Measurements from ENCODE around the gene CARMIL3.
"Not testable (repeated sequence)": the region's sequence is repeated elsewhere in the genome, so short reads cannot be mapped to it uniquely, and the experiment has no call there.

The CARMIL3 gene

DNA sequence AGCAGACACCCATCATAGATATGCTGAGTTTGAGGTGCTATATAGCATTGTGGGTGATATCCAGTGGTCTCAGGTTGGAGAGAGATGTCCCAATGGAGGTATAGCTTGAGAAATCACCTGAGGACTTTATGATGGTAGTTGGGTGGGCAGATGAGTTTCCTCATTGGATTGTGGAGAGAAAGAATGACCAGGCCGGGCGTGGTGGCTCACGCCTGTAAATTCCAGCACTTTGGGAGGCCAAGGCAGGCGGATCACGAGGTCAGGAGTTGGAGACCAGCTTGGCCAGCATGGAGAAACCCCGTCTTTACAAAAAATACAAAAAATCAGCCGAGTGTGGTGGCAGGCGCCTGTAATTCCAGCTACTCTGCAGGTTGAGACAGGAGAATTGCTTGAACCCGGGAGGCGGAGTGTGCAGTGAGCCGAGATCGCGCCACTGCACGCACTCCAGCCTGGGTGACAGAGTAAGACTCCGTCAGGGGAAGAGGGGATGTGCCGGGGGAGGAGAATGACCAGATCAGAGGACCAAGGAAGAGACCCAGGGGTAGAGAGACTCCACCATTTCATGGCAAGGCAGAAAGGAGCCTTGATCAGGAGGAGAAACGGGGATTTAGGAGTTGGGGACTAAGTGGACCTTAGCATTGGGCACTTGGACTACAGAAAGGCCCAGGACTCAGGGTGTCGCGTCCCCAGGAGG, 41.5 kb downstream of the CARMIL3 start:
- peak overlapping the region; percentile 4 for H3K4me3 ChIP-seq (ENCODE audit: low read depth, low read length)

DNA sequence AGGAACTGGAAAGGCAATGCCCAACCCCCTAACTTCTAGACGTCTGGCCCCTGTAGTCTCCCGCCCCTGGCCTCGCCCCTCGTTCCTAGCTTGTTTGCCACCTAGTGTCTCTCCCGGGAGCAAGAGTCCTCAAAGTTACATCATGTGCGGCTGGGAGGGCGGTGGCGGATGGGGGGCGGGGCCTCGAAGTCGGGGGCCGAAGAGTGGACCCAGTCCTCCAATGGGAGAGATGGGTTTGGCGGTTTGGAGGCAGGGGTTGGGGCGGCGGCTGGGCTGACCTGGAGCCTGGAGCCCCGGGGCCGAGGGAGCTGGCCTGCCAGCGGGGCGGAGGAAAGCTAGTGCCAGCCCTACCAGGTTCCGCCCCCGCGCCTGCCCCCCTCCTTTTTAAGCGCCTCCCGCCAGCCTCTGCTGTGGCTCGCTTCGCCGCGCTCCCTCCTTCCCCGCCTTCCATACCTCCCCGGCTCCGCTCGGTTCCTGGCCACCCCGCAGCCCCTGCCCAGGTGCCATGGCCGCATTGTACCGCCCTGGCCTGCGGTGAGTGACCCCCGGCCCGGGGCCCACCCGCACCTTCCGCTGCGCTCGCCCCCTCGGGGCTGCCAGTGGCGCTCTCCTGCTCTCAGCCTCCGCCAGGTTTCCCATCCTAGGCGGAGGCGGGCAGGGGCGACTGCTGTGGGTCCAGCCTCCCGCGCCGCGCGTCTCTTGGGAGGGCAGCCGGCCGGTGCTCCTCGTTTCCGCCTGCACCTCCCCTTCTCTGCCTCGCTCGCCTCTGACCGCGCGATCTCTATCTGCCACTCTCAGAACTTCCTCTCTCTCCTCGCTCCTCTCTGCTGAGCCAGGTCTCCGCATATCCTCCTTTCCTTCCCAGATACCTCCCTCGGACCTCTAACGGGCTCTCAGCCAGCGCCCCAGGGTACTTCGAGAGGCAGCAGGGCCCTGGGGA, 42.4 kb downstream of the CARMIL3 start, which contains the start of gene PCK2:
Gene PCK2, plus strand, starts transcription at position 411 of the 940 bp plus-strand sequence. Its CDS starts 95 bp downstream, at position 506.
- H3K4me3 ChIP-seq (ENCODE audit: low read depth, low read length), result peak within 1 kb of the TSS; percentile 92

DNA sequence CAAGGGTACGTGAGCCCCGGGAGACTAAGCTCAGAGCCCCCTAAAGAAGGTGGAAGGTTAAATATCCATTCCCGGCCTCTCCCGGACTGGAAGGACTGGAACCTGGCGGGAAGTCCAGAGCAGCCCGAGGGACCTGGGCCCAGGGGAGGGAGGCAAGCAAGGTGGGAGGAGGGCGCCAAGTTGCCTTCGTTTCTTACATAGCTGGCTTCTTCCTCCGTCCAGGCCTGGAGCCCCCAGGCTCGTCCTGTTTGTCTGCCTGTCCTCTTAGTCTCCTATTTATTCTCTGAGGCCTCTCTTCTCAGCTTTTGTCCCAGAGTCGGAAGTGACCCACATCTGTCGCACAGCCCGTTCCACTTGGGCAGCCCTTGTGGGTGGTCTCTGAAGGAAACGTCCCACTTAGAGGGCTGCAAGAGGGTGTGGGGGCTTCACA, 43.0 kb downstream of the CARMIL3 start:
- peak overlapping the region; percentile 92 for H3K4me3 ChIP-seq (ENCODE audit: low read depth, low read length)

DNA sequence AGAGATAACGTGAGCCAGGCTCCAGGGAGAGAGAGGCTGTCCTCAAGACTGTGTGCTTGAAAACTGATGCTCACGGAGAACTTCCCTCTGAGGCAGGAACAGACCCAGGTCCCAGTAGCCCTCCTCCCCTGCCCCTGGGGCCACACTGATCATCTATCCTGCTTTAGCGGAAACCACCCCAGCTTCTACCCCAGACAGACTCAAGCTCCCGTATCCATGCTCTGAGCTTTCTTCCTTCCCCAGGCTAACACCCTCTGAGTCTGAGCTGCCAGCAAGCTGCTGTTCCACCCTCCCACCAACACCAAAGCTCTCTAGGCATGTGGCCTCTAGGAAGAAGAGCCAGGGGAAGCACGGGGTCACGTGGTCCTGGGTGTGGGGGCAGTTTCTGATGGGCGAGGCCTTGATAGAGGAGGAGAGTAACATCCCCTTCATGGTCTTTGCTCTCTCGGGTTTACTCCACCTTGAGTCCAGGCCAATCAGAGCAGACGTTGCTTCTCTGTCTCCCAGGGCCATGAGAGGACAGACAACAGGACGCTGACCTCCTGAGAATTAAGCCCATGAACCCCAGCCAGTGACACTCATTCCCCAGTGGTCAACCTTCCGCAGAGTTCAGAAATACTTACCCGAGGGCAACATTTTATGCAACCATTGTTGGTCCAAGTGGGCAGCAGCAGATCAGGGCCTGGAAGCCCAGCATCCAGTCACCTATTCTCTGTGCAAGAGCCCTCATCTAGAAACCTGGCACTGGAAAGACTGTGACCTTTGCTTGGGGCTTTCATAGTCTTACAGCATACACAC, 43.7 kb downstream of the CARMIL3 start:
- peak overlapping the region; percentile 92 for H3K4me3 ChIP-seq (ENCODE audit: low read depth, low read length)

DNA sequence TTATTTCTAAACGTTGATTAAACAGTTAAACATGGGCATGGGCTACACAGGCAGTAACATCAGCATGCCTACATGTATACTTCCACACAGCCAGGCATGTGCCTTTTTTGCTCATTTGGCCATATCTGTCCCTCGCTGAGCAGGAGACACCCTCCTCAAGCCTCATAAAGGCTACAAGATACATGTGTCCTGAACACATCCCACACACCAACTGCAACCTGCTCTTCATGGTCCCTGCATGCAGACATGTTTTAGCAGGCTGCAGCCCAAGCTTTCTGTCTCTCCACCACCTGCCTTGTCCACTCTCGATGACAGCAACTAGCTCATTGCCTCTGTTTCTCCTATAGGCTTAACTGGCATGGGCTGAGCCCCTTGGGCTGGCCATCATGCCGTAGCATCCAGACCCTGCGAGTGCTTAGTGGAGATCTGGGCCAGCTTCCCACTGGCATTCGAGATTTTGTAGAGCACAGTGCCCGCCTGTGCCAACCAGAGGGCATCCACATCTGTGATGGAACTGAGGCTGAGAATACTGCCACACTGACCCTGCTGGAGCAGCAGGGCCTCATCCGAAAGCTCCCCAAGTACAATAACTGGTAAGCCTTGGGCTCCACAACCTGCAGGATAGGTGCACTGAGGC, 44.9 kb downstream of the CARMIL3 start:
- H3K4me3 ChIP-seq (ENCODE audit: low read depth, low read length), result no peak overlapping the region

- H3K4me3 ChIP-seq (ENCODE audit: low read depth, low read length), result no peak overlapping the region
These were observed 46.6 kb downstream of the CARMIL3 start for GRCh38 chr14:24098229-24098926.

- H3K4me3 ChIP-seq (ENCODE audit: low read depth, low read length), result no peak overlapping the region
These were observed 47.4 kb downstream of the CARMIL3 start for GRCh38 chr14:24098927-24099813.

DNA sequence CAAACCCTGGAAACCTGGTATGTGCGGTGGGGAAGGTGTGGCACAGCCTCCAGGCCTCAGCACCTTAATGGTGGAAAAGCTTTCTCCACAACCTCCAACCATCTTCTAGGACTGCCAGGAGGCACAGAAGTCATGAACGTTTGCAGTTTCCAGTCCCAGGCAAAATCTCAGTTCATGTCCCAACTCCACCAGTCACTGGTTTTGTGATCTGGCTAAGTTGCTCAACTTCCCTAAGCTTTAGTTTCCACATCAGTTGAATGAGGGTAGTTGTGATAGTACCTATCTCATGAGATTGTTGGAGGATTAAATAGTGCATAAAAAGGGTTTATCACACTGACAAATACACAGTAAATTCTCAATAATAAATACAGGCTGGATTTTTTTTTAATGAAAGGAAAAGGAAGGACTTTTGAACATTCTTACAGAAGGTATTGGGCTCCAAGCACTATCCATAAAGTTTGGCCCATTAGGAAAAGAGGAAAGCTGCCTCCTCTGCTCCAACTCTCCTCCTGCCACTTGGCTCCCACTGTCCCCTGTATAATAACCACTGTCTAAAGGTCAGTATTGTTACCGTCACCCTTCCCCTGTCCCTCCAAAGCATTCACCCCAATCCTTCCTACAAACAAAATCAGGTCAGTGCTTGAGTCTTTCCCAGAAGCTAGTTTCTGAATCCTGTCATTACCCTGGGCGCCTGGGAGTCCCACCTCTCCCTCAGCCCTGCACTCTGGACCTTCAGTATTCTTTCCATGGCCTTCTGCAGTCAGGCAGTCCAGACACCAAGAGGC, 48.6 kb downstream of the CARMIL3 start:
- H3K4me3 ChIP-seq (ENCODE audit: low read depth, low read length), result no peak overlapping the region

GRCh38 chr14:24100982-24101494, 49.2 kb downstream of the CARMIL3 start:
- H3K4me3 ChIP-seq (ENCODE audit: low read depth, low read length), result no peak overlapping the region

GRCh38 chr14:24102357-24103048, 50.7 kb downstream of the CARMIL3 start:
- H3K4me3 ChIP-seq (ENCODE audit: low read depth, low read length), result no peak overlapping the region

DNA sequence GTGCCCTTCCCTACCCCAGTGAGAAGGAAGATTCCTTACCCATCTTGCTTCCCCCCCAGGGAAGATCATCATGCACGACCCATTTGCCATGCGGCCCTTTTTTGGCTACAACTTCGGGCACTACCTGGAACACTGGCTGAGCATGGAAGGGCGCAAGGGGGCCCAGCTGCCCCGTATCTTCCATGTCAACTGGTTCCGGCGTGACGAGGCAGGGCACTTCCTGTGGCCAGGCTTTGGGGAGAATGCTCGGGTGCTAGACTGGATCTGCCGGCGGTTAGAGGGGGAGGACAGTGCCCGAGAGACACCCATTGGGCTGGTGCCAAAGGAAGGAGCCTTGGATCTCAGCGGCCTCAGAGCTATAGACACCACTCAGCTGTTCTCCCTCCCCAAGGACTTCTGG, 51.6 kb downstream of the CARMIL3 start:
- no peak overlapping the region for H3K4me3 ChIP-seq (ENCODE audit: low read depth, low read length)

GRCh38 chr14:24105609-24106239, 53.9 kb downstream of the CARMIL3 start:
- H3K4me3 ChIP-seq (ENCODE audit: low read depth, low read length), result not testable (repeated sequence)

- H3K4me3 ChIP-seq (ENCODE audit: low read depth, low read length), result no peak overlapping the region
These were observed 55.0 kb downstream of the CARMIL3 start for GRCh38 chr14:24106672-24107271.

- no peak overlapping the region for H3K4me3 ChIP-seq (ENCODE audit: low read depth, low read length)
These were observed 56.6 kb downstream of the CARMIL3 start for GRCh38 chr14:24108336-24108874.

GRCh38 chr14:24110060-24110459, 58.3 kb downstream of the CARMIL3 start:
- no peak overlapping the region for H3K4me3 ChIP-seq (ENCODE audit: low read depth, low read length)

GRCh38 chr14:24110523-24110922, 58.7 kb downstream of the CARMIL3 start:
- H3K4me3 ChIP-seq (ENCODE audit: low read depth, low read length), result no peak overlapping the region

Data from iPS-11a (cell line).